NCI-H1694 treated with DMSO at 0.1 percent for 48 hours (cell line): ENCODE measurements around the gene TUBA1A.
"Not testable (repeated sequence)": the region's sequence is repeated elsewhere in the genome, so short reads cannot be mapped to it uniquely, and the experiment has no call there.

Experiments
- DNase-seq: peaks from one replicate; lab custom pipeline; 2025; lab: John Stamatoyannopoulos, UW

The TUBA1A gene

DNA sequence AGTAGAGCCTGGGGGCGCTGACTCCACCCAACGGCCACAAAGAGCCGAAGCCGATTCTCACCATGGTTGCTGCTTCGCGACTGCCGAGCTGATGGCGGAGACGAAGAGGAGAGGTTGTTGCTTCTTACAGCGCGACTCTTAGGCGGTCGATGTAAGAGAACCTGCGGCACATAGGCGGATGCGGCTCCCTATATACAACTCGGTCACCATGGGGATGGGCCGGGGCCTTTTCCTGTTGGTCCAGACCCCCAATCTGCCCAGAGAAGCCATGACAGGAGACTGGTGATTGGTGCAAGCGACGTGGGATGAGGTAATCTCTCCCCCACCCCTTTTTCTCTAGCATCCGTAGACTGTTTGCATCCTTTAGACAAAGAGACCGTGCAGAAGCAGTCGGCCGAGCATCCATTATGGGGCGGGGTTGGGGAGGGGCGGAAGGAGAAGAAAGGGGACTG is at the start of gene TUBA1A:
TUBA1A (minus strand) TSS at position 165 of the 452 bp plus-strand sequence; CDS start at position 64, 101 bp downstream.
- peak; percentile 99 for DNase-seq

DNA sequence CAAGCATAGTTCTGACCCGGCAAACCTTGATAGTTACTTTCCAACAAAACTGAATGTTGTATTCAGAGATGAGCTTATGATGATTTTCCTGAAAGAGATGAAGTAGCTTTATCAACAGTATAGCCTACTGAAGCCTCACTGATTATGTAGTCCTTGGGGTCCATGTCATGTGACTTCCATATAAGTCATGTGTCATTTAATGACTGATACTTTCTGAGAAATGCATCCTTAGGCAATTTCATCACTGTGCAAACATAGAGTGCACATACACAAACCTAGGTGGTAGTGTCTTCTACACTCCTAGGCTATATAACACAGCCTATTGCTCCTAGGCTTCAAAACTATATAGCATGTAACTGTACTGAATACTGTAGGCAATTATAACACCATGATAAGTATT is 47.5 kb upstream of the TUBA1A start:
- DNase-seq = no peak

DNA sequence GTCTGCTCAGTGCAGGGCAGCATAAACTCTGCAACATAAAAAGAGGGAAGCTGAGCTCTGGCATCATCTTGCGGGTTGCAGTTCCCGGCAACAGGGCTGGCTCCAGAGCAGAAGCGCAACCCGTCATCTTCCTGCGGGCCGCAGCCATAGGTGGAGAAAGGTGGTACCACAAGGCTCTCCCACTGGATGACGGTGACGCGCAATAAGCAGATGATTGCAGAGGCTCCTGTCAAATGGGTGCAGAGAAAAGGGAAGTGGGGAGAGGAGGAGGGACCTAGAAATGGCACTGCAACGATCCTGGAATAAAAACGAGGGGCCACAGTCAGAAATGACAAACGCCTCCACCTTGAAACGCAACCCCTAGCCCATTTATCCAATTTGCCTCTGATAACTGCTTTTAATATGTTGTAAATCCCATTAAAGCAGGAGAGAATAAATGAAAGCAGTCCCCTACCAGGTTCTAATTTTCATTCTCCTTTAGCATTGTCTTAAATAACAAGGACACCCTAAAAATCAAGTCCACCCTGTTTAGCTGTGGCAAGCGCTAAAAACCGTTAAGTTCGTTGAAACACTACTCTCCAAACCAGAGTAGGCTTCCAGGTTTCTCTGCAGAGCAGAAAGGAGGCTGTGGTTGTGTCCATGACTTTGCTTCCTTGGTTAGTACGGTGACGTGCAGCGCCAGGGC is 45.1 kb upstream of the TUBA1A start:
- DNase-seq = peak; percentile 98

DNA sequence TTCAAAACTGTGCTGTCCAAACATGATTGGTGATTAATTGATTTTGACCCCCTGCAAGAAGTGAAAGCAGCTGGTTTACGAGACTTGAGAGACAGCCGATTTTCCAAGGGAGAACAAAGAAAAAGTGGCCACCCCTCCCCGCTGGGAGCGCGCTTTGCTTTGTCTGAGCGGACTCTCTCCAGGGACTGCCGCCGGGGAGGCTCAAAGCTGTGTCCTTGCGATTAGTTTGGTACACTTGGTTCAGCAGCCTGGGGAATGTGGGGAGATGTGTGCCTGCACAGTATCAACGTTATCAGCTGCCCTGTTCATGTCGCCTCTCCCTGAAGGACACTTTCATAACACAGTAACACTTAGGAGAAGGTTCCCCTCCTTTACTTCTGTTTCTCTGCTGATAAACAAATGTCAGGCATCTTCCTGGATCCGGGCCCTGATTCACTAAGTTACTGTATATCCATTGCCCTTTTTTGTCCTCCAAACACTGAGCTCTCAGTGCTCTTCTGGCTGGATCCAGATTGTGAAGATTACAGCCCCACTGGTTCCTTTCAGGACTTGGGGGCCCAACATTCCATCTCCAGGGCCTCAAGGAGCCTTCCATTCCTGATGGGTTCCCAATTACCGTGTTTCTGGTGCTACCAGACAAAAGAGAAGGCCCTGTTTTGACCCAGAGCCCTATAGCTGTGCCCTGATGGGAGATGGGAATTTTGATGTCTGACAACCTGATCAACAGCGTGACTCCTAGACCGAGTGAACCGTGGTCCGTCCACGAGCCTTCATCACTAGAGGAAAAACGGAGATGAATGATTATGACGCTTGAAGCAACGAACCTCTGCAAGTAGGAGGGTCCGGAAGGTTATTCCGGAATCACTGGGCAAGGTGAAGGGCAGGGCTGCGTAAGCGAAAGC is 44.3 kb upstream of the TUBA1A start:
- peak; percentile 66 for DNase-seq

DNA sequence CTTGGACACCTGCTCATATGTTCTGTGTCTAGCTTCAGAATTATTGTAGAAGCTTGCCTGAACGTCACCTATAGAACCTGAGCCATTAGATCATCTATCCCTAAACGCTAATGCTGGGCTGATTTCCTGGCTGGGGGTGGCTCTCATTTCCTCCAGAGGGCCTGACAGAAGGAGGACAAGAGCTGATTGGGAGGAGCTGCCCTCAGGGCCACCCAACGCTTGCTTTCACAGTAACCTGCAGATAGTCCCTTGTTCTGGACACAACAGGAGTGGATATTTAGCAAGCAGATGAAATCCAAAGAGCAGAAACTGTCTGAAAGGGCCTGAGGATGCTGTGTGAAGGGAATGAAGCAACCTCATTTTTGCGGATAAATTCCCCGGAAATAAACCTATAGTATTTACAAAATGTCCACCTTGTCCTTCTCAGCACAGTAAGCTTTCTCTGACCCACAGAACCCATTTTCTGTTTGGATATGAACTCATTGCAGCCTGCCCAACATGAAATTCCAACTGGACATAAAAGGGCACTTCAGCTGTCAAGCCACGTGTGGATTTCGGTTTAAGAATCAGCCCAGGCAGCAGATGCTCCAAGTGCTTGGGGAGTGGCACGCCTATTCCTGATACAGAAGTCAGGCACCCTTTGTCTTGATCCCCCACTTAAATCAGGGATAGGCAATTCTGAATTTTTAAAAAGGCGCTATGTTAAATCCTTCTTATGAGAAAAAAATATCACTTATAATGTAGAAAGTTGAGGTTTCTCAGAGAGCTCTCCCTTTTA is 43.2 kb upstream of the TUBA1A start:
- DNase-seq = peak; percentile 53

DNA sequence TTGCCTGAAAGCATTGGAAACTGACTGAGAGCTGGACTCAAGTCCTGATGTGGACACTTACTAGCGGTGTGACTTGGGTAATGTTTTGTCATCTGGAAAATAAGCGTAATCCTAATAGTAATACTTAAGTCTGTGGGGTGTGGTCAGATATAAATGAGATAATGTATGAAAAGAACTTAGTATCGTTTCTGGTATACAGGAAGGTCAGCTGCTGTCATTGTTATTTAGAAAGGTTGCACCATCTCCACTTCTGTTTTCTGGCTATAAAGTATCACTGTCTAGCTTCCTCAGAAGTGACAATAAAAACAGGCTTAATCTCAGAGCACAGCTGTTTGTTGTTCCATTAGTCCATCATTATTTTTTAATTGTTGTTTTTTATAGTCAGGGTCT is 41.9 kb upstream of the TUBA1A start:
- DNase-seq = no peak

DNA sequence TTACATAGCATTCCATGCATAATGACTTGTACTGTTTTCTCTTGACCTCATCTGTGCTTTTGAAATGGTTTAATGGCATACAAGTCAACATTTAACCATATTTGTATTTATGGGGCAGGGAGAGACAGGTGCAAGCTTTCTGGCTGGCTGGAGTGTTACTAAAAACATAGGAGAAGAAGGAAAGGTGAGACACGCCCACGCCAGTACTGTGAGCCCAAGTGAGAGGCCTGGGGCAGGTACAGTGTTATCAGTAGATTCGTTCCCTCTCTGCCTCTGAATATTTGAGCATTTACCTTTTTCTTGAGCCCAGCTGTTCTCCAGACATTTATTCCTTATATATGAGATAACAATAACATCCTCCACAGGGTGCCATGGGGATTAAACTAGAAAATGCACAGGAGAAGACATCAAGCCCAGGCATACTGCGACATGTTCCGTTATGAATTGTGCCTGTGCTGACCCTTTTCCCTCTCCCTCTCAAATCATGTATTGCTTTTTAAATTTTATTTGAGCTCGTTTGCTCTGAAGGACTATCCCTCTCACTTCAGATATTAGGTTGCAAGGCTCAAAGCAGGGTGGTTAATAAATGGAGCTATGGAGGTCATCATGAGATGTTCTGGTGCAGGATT is 41.4 kb upstream of the TUBA1A start:
- no peak for DNase-seq

DNA sequence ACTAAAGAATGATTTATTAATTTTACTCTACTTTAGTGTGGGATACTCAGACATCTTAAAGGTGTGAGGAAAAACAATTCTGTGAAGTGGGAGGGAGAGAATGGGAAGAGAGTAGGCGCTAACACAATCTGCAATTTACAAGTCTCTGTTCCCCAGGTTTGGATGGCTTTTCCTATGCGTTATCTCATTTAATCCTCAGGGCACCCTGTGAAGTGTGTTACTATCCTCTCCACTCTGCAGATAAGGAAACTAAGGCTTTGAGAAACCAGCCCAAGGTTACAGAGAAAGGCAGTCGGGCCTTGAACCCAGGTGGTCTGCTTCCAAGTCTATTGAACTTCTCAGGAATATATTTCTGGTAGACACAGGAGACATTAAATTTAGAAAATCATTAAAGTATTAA is 39.8 kb upstream of the TUBA1A start:
- DNase-seq = peak; percentile 41

DNA sequence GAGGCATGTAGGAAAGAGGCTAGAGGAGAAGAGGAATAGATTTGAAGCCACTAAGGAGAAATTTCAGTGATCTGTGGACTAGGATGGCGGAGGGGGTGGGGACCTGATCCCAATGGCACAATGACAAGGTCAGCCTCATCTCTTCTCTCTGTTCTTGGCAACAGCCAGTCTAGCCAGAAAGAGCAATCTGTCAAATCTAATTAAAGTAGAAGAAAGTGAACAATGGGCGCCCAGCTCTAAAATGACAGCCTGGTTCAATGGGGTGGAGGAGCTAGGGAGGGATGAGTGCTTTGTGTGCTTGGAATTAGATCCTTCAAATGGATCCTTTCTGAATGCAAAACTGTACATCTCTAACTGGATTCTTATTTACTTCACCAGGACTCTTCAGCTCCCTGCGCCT is 38.8 kb upstream of the TUBA1A start:
- DNase-seq = peak; percentile 85

DNA sequence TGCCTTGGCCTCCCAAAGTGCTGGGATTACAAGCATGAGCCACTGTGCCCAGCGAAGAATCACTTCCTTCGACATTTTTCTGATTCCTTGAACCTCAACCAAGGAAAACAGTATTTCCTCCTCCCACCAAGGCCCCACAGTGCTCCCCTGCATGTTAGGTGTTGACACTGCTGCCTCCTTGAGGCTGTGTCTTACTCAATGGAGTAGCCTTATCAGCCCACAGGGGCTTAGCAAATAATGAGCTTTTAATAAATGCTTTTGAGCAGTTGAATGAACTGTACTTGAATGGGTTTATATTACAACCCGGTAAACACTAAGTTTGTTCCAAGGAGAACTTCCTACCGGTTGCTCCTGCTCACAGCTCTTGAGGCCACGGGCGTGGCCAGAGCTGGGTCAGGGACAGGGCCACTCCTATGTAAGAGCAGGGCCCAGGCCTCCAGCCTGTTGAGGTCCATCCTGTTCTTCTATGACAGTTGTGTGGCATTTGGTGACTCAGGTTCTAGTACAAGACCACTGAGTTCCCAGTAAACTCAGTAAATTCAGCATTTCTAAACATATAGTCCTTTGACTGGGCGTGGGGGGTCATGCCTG is 36.8 kb upstream of the TUBA1A start:
- no peak for DNase-seq

DNA sequence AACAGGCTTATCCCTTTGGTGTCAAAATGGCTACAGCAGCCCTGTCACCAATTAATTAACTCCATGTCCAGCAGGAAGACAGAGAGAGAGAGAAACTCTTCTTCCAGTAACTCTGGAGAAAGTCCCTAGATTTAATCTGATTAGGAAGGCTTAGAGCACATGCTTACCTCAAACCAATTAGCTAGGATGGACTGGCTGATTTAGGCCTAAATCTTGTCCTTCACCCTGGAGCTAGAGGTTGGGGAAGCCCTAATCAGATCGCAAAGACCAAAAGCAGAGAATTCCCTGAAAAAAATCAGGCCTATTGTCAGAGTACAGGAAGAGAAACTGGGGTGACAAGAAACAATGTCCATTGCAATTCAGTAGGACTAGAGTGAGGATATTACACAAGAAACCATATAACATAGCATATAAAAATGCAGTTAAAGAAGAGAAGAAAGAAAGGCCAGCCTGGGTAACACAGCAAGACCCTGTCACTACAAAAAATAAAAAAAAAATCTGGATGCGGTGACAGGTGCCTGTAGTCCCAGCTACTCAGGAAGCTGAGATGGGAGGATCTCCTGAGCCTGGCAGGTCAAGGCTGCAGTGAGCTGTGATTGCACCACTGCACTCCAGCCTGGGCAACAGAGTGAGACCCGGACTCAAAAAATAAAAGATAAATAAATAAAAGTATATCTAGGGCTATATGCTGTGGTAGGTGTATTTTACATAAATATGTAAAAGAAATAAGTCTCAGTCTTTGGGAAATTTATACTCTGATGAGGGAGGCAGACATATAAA is 34.9 kb upstream of the TUBA1A start:
- no peak for DNase-seq

DNA sequence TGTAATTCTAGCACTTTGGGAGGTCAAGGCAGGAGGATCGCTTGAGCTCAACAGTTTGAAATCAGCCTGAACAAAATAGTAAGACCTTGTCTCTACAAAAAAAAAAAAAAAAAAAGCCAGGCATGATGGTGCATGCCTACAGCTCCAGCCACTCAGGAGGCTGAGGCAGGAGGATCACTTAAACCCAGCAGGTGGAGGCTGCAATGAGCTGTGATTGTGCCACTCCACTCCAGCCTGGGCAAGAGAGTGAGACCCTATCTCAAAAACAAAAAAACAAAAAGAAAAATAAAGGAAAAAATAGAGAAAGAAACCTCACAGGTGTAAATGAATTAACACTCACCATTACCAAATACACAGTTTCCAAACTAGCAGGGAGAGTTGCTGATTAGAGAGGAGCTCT is 34.2 kb upstream of the TUBA1A start:
- DNase-seq = no peak

DNA sequence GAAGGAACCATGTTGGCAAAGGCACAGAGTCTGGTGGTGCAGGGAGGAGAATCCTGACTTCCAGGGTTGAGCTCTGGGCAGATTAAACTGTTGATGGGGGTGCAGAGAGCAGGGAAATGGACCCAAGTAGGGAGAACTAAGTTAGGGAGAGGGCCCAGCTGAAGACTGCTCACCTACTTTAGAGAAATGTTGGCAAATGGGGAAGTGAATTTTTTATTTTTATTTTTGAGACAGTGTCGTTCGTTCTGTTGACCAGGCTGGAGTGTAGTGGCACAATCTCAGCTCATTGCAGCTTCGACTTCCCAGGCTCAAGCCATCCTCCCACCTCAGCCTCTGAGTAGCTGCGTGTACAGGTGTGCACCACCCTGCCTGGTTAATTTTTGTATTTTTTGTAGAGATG is 32.1 kb upstream of the TUBA1A start:
- no peak for DNase-seq

DNA sequence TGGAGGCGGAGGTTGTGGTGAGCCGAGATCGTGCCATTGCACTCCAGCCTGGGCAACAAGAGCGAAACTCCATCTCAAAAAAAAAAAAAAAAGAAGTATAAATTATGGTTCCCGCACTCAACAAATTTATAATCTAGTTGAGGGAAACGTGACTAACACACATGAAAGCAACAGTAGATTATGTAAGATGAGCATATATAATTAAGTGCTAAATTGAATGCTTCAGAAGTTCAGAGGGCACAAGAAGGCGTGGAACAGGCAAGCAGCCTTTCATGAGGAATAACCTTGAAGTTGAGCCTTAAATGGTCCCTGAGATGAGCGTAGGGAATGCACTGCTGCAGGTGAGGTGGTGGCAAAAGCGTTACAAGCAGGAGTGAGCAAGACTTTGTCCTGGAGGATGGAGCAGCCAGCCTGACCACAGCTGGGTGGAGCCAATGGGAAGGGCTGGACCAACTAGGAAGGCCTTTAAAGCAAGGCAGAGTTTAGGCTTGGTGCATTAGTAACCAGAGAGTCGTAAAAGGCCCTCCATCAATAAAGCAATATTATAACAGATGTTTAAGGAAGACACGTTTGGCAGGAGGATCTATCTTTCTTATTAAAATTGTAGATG is 30.6 kb upstream of the TUBA1A start:
- no peak for DNase-seq

DNA sequence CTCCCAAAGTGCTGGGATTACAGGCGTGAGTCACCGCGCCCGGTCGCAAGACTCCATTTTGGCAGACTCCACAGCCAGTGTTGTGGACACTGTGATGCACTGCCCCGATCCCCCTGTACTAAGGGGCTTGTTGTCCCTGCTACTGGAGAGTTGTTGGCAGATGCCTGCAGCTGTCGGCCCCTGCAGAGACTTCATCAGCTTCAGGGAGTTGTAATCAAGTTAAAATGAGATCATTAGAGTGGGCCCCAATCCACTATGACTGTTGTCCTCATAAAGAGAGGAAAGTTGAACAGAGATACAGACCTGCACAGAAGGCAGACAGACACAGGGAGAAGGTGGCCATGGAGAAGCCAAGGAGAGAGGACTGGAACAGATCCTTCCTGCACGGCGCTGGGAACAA is 23.7 kb upstream of the TUBA1A start:
- DNase-seq = no peak

DNA sequence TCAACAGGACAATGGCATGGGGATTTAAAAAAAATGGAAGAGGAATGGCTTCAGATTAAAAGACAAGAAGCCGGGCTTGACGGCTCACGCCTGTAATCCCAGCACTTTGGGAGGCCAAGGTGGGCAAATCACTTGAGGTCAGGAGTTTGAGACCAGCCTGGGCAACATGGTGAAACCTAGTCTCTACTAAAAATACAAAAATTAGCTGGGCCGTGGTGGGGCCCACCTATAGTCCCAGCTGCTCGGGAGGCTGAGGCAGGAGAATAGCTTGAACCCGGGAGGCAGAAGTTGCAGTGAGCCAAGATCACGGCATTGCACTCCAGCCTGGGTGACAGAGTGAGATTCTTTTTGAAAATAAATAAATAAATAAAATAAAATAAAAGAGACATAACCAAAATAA is 21.8 kb upstream of the TUBA1A start:
- DNase-seq = not testable (repeated sequence)

DNA sequence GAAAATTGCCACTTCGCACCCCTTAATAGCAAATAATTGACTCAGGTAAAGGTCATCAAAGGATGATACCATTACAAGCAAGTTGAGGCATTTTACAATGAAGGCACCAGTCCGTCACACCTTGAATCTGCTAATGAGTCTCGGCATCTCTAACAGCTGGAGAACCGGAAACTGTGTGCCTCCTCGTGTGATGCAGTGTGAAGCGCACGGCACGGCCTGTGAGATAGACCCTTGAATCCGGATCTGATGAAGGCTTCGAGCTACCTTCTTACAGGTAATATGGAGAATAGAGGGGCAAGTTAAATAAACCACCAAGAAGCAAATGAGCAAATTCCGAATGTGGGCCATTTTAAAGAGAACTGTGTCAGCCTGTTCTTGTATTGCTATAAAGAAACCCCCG is 19.8 kb upstream of the TUBA1A start:
- DNase-seq = no peak

DNA sequence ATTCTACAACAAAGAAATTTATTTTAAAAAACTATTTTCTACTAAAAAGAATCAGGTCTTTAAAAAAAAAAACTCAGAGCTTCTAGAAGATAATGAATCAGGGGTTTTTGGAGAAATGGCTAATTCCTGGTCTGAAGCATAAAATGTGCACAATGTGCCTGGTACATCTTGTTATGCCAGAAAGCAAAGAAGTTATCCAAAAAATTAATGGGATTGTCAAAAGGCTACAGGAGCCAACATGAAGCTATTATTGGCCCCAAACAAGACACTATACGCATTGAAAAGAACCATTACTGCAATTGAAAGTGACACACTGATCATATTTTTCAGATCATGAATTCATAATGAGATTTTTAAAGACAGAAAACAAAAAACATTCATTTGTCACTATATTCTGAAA is 19.3 kb upstream of the TUBA1A start:
- no peak for DNase-seq

DNA sequence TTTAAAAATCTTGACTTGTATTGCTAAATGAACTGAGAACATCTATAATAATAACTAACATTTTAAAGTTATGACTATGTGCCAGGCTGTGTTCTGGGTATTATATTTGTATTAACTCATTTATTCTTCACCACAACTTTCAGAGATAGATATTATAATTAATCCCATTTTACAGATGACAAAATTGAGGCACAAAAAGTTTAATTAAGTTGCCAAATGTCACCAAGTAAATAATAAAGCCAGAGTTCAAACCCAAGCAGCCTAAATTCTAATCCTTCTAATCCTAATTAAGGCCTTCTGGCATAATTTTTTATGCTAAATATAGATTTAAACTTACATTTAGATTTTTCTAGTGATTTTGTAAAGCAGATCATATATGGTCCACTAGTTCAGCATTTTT is 17.5 kb upstream of the TUBA1A start:
- DNase-seq = no peak

DNA sequence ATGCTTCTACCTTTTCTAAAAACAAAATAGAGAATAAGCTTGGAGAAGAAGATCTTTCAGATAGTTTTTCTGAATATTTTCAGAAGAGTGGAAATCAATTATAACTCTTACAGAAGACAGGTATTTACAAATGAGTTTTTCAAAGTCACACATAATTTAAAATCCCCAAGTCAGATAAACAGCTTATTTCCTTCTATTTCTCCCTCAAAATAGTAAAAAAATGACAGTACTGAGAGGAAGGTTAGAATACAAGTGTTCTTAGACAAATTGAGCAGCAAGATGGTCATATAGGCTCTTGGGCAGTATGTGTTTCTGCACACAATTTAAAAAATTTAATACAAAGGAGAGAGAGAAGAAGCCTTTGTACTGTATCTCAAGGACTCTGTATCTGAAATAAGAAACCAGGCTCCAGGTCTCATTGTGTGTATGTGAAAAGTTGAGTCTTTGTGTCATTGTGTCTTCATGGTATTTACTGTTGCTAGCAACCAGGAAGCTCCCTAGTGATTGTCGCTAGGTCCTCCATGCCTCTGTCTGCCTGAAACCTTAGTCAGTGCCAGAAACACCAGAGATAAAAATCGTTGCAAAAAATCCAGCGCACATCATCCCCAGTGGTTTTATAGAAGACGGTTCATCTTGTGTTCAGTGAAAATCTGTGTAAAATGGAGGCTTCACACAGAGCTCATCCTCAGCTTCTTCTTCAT is 12.9 kb upstream of the TUBA1A start:
- DNase-seq = peak; percentile 27
